ENCODE results near the gene BAIAP2L1.
A peak's percentile ranks its signal among the peaks of the same experiment; 100 is the strongest.
"Not testable (repeated sequence)": the region's sequence is repeated elsewhere in the genome, so short reads cannot be mapped to it uniquely, and the experiment has no call there.

Gene BAIAP2L1

GRCh38 chr7:98400542-98401340 lies at the start of gene BAIAP2L1:
BAIAP2L1 (minus strand) TSS chr7:98401090; CDS start chr7:98400852, 238 bp downstream.
- no peaks in the 10 kb centered on the region for H3K9me3 ChIP-seq (ENCODE audit: control insufficient read depth, insufficient read depth, low read length)
- peaks cover 25% of the 10 kb centered on the region for H3K4me1 ChIP-seq (ENCODE audit: control insufficient read depth, insufficient read depth, low read length)
- H3K27me3 ChIP-seq (ENCODE audit: control insufficient read depth, insufficient read depth, low read length), result no peaks in the 10 kb centered on the region
- H3K9ac ChIP-seq (ENCODE audit: low read depth, low read length), result peak within 1 kb of the TSS; percentile 81
- H3K4me3 ChIP-seq (ENCODE audit: low read depth, low read length), result peak within 1 kb of the TSS; percentile 87
- H3K36me3 ChIP-seq (ENCODE audit: control insufficient read depth, insufficient read depth, low read length), result no peaks in the 10 kb centered on the region
- H3K27ac ChIP-seq (ENCODE audit: low read depth, low read length), result peak within 1 kb of the TSS; percentile 84

GRCh38 chr7:98448766-98449165 lies 47.9 kb upstream of the BAIAP2L1 start:
- Histone ChIP-seq H3K27ac (ENCODE audit: low read depth, low read length) (no peak overlapping the region), H3K4me3 (ENCODE audit: low read depth, low read length) (no peak overlapping the region), H3K36me3 (ENCODE audit: control insufficient read depth, insufficient read depth, low read length) (no peaks in the 10 kb centered on the region), H3K4me1 (ENCODE audit: control insufficient read depth, insufficient read depth, low read length) (peaks cover 6% of the 10 kb centered on the region; the same call in 1 of the 2 replicates), H3K27me3 (ENCODE audit: control insufficient read depth, insufficient read depth, low read length) (no peaks in the 10 kb centered on the region), H3K9me3 (ENCODE audit: control insufficient read depth, insufficient read depth, low read length) (peaks cover 10% of the 10 kb centered on the region), H3K9ac (ENCODE audit: low read depth, low read length) (no peak overlapping the region)

GRCh38 chr7:98440992-98441391 lies 40.1 kb upstream of the BAIAP2L1 start:
- H3K27ac ChIP-seq (ENCODE audit: low read depth, low read length); H3K9ac ChIP-seq (ENCODE audit: low read depth, low read length); H3K27me3 ChIP-seq (ENCODE audit: control insufficient read depth, insufficient read depth, low read length); H3K9me3 ChIP-seq (ENCODE audit: control insufficient read depth, insufficient read depth, low read length); H3K4me1 ChIP-seq (ENCODE audit: control insufficient read depth, insufficient read depth, low read length); H3K4me3 ChIP-seq (ENCODE audit: low read depth, low read length); H3K36me3 ChIP-seq (ENCODE audit: control insufficient read depth, insufficient read depth, low read length): not testable (repeated sequence)

- Histone ChIP-seq H3K4me1 (ENCODE audit: control insufficient read depth, insufficient read depth, low read length) (no peaks in the 10 kb centered on the region), H3K4me3 (ENCODE audit: low read depth, low read length) (no peak overlapping the region), H3K27me3 (ENCODE audit: control insufficient read depth, insufficient read depth, low read length) (no peaks in the 10 kb centered on the region), H3K9ac (ENCODE audit: low read depth, low read length) (no peak overlapping the region), H3K9me3 (ENCODE audit: control insufficient read depth, insufficient read depth, low read length) (no peaks in the 10 kb centered on the region), H3K36me3 (ENCODE audit: control insufficient read depth, insufficient read depth, low read length) (no peaks in the 10 kb centered on the region), H3K27ac (ENCODE audit: low read depth, low read length) (no peak overlapping the region)
Observed at GRCh38 chr7:98439484-98439883, 38.6 kb upstream of the BAIAP2L1 start.

- Histone ChIP-seq H3K4me1 (ENCODE audit: control insufficient read depth, insufficient read depth, low read length) (no peaks in the 10 kb centered on the region), H3K9ac (ENCODE audit: low read depth, low read length) (no peak overlapping the region), H3K36me3 (ENCODE audit: control insufficient read depth, insufficient read depth, low read length) (no peaks in the 10 kb centered on the region)
Observed at GRCh38 chr7:98434087-98434486, 33.2 kb upstream of the BAIAP2L1 start.

GRCh38 chr7:98429799-98430198 lies 28.9 kb upstream of the BAIAP2L1 start:
- Histone ChIP-seq H3K4me3 (ENCODE audit: low read depth, low read length) (no peak overlapping the region), H3K4me1 (ENCODE audit: control insufficient read depth, insufficient read depth, low read length) (no peaks in the 10 kb centered on the region), H3K27ac (ENCODE audit: low read depth, low read length) (no peak overlapping the region), H3K9me3 (ENCODE audit: control insufficient read depth, insufficient read depth, low read length) (no peaks in the 10 kb centered on the region), H3K27me3 (ENCODE audit: control insufficient read depth, insufficient read depth, low read length) (no peaks in the 10 kb centered on the region), H3K9ac (ENCODE audit: low read depth, low read length) (no peak overlapping the region), H3K36me3 (ENCODE audit: control insufficient read depth, insufficient read depth, low read length) (no peaks in the 10 kb centered on the region)

More at GRCh38 chr7:98434087-98434486, 33.2 kb upstream of the BAIAP2L1 start:
- Histone ChIP-seq H3K27me3 (ENCODE audit: control insufficient read depth, insufficient read depth, low read length) (no peaks in the 10 kb centered on the region), H3K9me3 (ENCODE audit: control insufficient read depth, insufficient read depth, low read length) (no peaks in the 10 kb centered on the region), H3K27ac (ENCODE audit: low read depth, low read length) (no peak overlapping the region), H3K4me3 (ENCODE audit: low read depth, low read length) (no peak overlapping the region)

- H3K4me3 ChIP-seq (ENCODE audit: low read depth, low read length), result no peak overlapping the region
- no peaks in the 10 kb centered on the region for H3K9me3 ChIP-seq (ENCODE audit: control insufficient read depth, insufficient read depth, low read length)
- H3K27me3 ChIP-seq (ENCODE audit: control insufficient read depth, insufficient read depth, low read length), result no peaks in the 10 kb centered on the region; the same call in 1 of the 2 replicates
- no peak overlapping the region for H3K9ac ChIP-seq (ENCODE audit: low read depth, low read length)
- H3K27ac ChIP-seq (ENCODE audit: low read depth, low read length), result no peak overlapping the region
- no peaks in the 10 kb centered on the region for H3K36me3 ChIP-seq (ENCODE audit: control insufficient read depth, insufficient read depth, low read length)
- H3K4me1 ChIP-seq (ENCODE audit: control insufficient read depth, insufficient read depth, low read length), result no peaks in the 10 kb centered on the region
Observed at GRCh38 chr7:98423043-98423442, 22.2 kb upstream of the BAIAP2L1 start.

GRCh38 chr7:98420966-98421612 lies 20.2 kb upstream of the BAIAP2L1 start:
- Histone ChIP-seq H3K9me3 (ENCODE audit: control insufficient read depth, insufficient read depth, low read length) (no peaks in the 10 kb centered on the region), H3K36me3 (ENCODE audit: control insufficient read depth, insufficient read depth, low read length) (no peaks in the 10 kb centered on the region), H3K9ac (ENCODE audit: low read depth, low read length) (no peak overlapping the region), H3K4me3 (ENCODE audit: low read depth, low read length) (no peak overlapping the region), H3K4me1 (ENCODE audit: control insufficient read depth, insufficient read depth, low read length) (no peaks in the 10 kb centered on the region), H3K27ac (ENCODE audit: low read depth, low read length) (no peak overlapping the region), H3K27me3 (ENCODE audit: control insufficient read depth, insufficient read depth, low read length) (no peaks in the 10 kb centered on the region; the same call in 1 of the 2 replicates)

- not testable (repeated sequence) for H3K4me1 ChIP-seq (ENCODE audit: control insufficient read depth, insufficient read depth, low read length)
Observed at GRCh38 chr7:98419988-98420387, 19.1 kb upstream of the BAIAP2L1 start.

GRCh38 chr7:98419316-98419691 lies 18.4 kb upstream of the BAIAP2L1 start:
- H3K4me3 ChIP-seq (ENCODE audit: low read depth, low read length); H3K27me3 ChIP-seq (ENCODE audit: control insufficient read depth, insufficient read depth, low read length); H3K27ac ChIP-seq (ENCODE audit: low read depth, low read length); H3K9ac ChIP-seq (ENCODE audit: low read depth, low read length); H3K4me1 ChIP-seq (ENCODE audit: control insufficient read depth, insufficient read depth, low read length); H3K9me3 ChIP-seq (ENCODE audit: control insufficient read depth, insufficient read depth, low read length); H3K36me3 ChIP-seq (ENCODE audit: control insufficient read depth, insufficient read depth, low read length): not testable (repeated sequence)

More at GRCh38 chr7:98419988-98420387, 19.1 kb upstream of the BAIAP2L1 start:
- not testable (repeated sequence) for H3K9ac ChIP-seq (ENCODE audit: low read depth, low read length); H3K9me3 ChIP-seq (ENCODE audit: control insufficient read depth, insufficient read depth, low read length); H3K27ac ChIP-seq (ENCODE audit: low read depth, low read length); H3K4me3 ChIP-seq (ENCODE audit: low read depth, low read length); H3K36me3 ChIP-seq (ENCODE audit: control insufficient read depth, insufficient read depth, low read length); H3K27me3 ChIP-seq (ENCODE audit: control insufficient read depth, insufficient read depth, low read length)

GRCh38 chr7:98418636-98419315 lies 17.9 kb upstream of the BAIAP2L1 start:
- peak overlapping the region; percentile 39 for H3K27ac ChIP-seq (ENCODE audit: low read depth, low read length)
- no peaks in the 10 kb centered on the region; the same call in 1 of the 2 replicates for H3K27me3 ChIP-seq (ENCODE audit: control insufficient read depth, insufficient read depth, low read length)
- H3K4me1 ChIP-seq (ENCODE audit: control insufficient read depth, insufficient read depth, low read length), result no peaks in the 10 kb centered on the region
- H3K36me3 ChIP-seq (ENCODE audit: control insufficient read depth, insufficient read depth, low read length), result no peaks in the 10 kb centered on the region
- no peaks in the 10 kb centered on the region for H3K9me3 ChIP-seq (ENCODE audit: control insufficient read depth, insufficient read depth, low read length)
- no peak overlapping the region for H3K4me3 ChIP-seq (ENCODE audit: low read depth, low read length)
- H3K9ac ChIP-seq (ENCODE audit: low read depth, low read length), result no peak overlapping the region
